ENCODE data around the gene OSBPL1A. TPM values are rescaled to one million over a fixed set of nuclear protein-coding genes. Genes with fewer than 3 reads are reported as not detected.

The OSBPL1A gene
- total RNA-seq, 1 experiment from 2014 or later = 53.1 TPM

- CTCF ChIA-PET = interaction anchor here (0.5 kb wide), 1 partner anchor 230 kb away, joined by 3 read pairs; no protein-coding TSS in a partner anchor
- DNase-seq (ENCODE audit: low spot score) = no peak
- ATAC-seq = no peak
- TF ChIP-seq ZNF416 (CRISPR knock-in tag; IDR thresholded peaks at IDR 0.05) (no peak), USF1 (CRISPR knock-in tag; IDR thresholded peaks at IDR 0.05) (no peak), AR (CRISPR knock-in tag; IDR thresholded peaks at IDR 0.05) (no peak), CDX4 (CRISPR knock-in tag; IDR thresholded peaks at IDR 0.05; ENCODE audit: borderline replicate concordance) (no peak), ZNF138 (CRISPR knock-in tag; conservative IDR thresholded peaks at IDR 0.05) (no peak), MLX (CRISPR knock-in tag; IDR thresholded peaks at IDR 0.05) (no peak), CREB1 (CRISPR knock-in tag; IDR thresholded peaks at IDR 0.05) (no peak), TP53 (CRISPR knock-in tag; IDR thresholded peaks at IDR 0.05) (no peak), SOX15 (CRISPR knock-in tag; IDR thresholded peaks at IDR 0.05) (no peak), ATF3 (CRISPR knock-in tag; conservative IDR thresholded peaks at IDR 0.05) (no peak), GABPB1 (CRISPR knock-in tag; IDR thresholded peaks at IDR 0.05) (no peak), JUN (CRISPR knock-in tag; IDR thresholded peaks at IDR 0.05) (no peak), ELF4 (CRISPR knock-in tag; IDR thresholded peaks at IDR 0.05; ENCODE audit: low read depth) (no peak), ETV6 (CRISPR knock-in tag; IDR thresholded peaks at IDR 0.05) (no peak), ARID4B (CRISPR knock-in tag; IDR thresholded peaks at IDR 0.05; ENCODE audit: borderline replicate concordance) (no peak), ZBTB43 (CRISPR knock-in tag; IDR thresholded peaks at IDR 0.05) (no peak), PREB (CRISPR knock-in tag; IDR thresholded peaks at IDR 0.05; ENCODE audit: borderline replicate concordance) (no peak), SMAD3 (CRISPR knock-in tag; IDR thresholded peaks at IDR 0.05; ENCODE audit: borderline replicate concordance) (no peak), ZNF425 (CRISPR knock-in tag; conservative IDR thresholded peaks at IDR 0.05) (no peak)
- Mint-ChIP-seq H3K27ac (no peak overlapping the region), H3K27me3 (ENCODE audit: low read depth) (no peaks in the 10 kb centered on the region), H3K36me3 (peaks cover 24% of the 10 kb centered on the region), H3K9me3 (no peaks in the 10 kb centered on the region), H3K4me3 (no peak overlapping the region), H3K4me1 (peaks cover 5% of the 10 kb centered on the region)
- POLR2A ChIA-PET = no interaction called here
Measured at GRCh38 chr18:24173997-24174396, 223.6 kb downstream of the OSBPL1A start.

All from WTC11 (cell line).